HCT116 (cell line): ENCODE data around the gene RCVRN. TPM values are rescaled to one million over a fixed set of nuclear protein-coding genes. Genes with fewer than 3 reads are reported as not detected.

Source experiments
- ATAC-seq: fragments of 200-7000 bp; cut with Tn5 transposase; 2 replicates; pipeline ENCODE4 v1.9.1; 2020; ENCODE audit warnings: mild to moderate bottlenecking, moderate library complexity
- BruUV-seq: library from RNA; stranded (reverse); fragments of 400-500 nt; replicated peaks from 2 replicates; lab custom pipeline; 2021; lab: Mats Ljungman, UMichigan
- CTCF ChIA-PET: fragments of 300-600 bp; sonication (Branson Sonifier 250); formaldehyde crosslinking; loops from one replicate; lab custom pipeline; 2021; ENCODE audit warnings: antibody characterized with exemption; lab: Charles Lee
- POLR2A ChIA-PET: fragments of 300-600, 350-600 bp; sonication (Branson Sonifier 250); formaldehyde crosslinking; loops from one replicate; lab custom pipeline; 2021; ENCODE audit warnings: antibody characterized with exemption; lab: Charles Lee
- RAD21 ChIA-PET, 2 experiments: fragments of 300-600 bp; sonication (Branson Sonifier 250); formaldehyde crosslinking; loops; one replicate each; lab custom pipeline; 2023; ENCODE audit warnings: low total read pairs in 2 of 2; ENCODE audit not compliant: uncharacterized antibody in 2 of 2, unreplicated experiment in 2 of 2, low non-redundant PET in 1 of 2; lab: Charles Lee
- DNase-seq: peaks from one replicate; pipeline ENCODE4 v3.0.0-alpha.2; 2010; ENCODE audit warnings: low read depth, low spot score
- H2AFZ ChIP-seq: fragments of 200-600 bp; shearing (Covaris generic), sonication (generic); 2 replicates; pipeline ENCODE4 v1.6.1; 2017; ENCODE audit warnings: low read depth, mixed run types, mixed read lengths, antibody characterized with exemption, low read length; ENCODE audit not compliant: poor library complexity, severe bottlenecking
- H3K27ac ChIP-seq: 2 replicates; pipeline ENCODE4 v1.5.1; 2012; ENCODE audit warnings: low read depth, low read length
- H3K27me3 ChIP-seq: fragments of 200-600 bp; sonication (generic); 2 replicates; pipeline ENCODE4 v1.6.1; 2016; ENCODE audit warnings: mixed run types, low read length, mixed read lengths; ENCODE audit not compliant: insufficient read depth
- H3K36me3 ChIP-seq, 2 experiments: fragments of 200-500 bp in 1 of 2; fragments of 200-600 bp in 1 of 2; sonication (Bioruptor generic) in 1 of 2; sonication (generic) in 1 of 2; 2 replicates each; pipeline versions ENCODE4 v1.5.1 to v1.6.1; 2014 to 2016; ENCODE audit warnings: low read length in 2 of 2, inconsistent platforms in 1 of 2, mixed read lengths in 1 of 2, mixed run types in 1 of 2; ENCODE audit not compliant: insufficient read depth in 2 of 2, control insufficient read depth in 1 of 2
- H3K4me1 ChIP-seq, 2 experiments: fragments of 200-600 bp in 1 of 2; sonication (generic) in 1 of 2; 2 replicates each; pipeline versions ENCODE4 v1.5.1 to v1.6.1; 2012 to 2017; ENCODE audit warnings: low read length in 2 of 2, inconsistent platforms in 1 of 2, mild to moderate bottlenecking in 1 of 2, mixed read lengths in 1 of 2, mixed run types in 1 of 2, moderate library complexity in 1 of 2; ENCODE audit not compliant: insufficient read depth in 2 of 2, control insufficient read depth in 1 of 2
- H3K4me2 ChIP-seq: fragments of 200-600 bp; sonication (generic); 2 replicates; pipeline ENCODE4 v1.6.1; 2017; ENCODE audit warnings: mixed run types, low read length, mixed read lengths
- H3K4me3 ChIP-seq, 2 experiments: fragments of 200-600 bp in 1 of 2; sonication (generic) in 1 of 2; replicated peaks in 1 of 2; 2 replicates each; pipeline ENCODE4 v1.5.1; 2011 to 2016; ENCODE audit warnings: low read length in 2 of 2, control low read depth in 1 of 2, low read depth in 1 of 2, mild to moderate bottlenecking in 1 of 2, mixed read lengths in 1 of 2, mixed run types in 1 of 2
- H3K79me2 ChIP-seq: fragments of 200-600 bp; sonication (generic); 2 replicates; pipeline ENCODE4 v1.6.1; 2017; ENCODE audit warnings: mild to moderate bottlenecking, mixed run types, low read length, moderate library complexity, mixed read lengths; ENCODE audit not compliant: insufficient read depth
- H3K9ac ChIP-seq: fragments of 200-600 bp; sonication (generic); 2 replicates; pipeline ENCODE4 v1.6.1; 2016; ENCODE audit warnings: low read length, mixed read lengths
- H3K9me2 ChIP-seq: fragments of 200-600 bp; sonication (generic), shearing (Covaris generic); 2 replicates; pipeline ENCODE4 v1.6.1; 2017; ENCODE audit warnings: mixed run types, mild to moderate bottlenecking, moderate library complexity; ENCODE audit not compliant: insufficient read depth
- H3K9me3 ChIP-seq, 2 experiments: fragments of 200-500 bp in 1 of 2; fragments of 200-600 bp in 1 of 2; sonication (Bioruptor generic) in 1 of 2; sonication (generic) in 1 of 2; 2 replicates each; pipeline ENCODE4 v1.6.1; 2014 to 2017; ENCODE audit warnings: low read length in 2 of 2, mixed read lengths in 2 of 2, inconsistent platforms in 1 of 2, low read depth in 1 of 2, mild to moderate bottlenecking in 1 of 2, mixed run types in 1 of 2, moderate library complexity in 1 of 2; ENCODE audit not compliant: control insufficient read depth in 1 of 2, insufficient read depth in 1 of 2
- H4K20me1 ChIP-seq: fragments of 200-600 bp; sonication (generic), shearing (Covaris generic); 2 replicates; pipeline ENCODE4 v1.6.1; 2017; ENCODE audit warnings: mixed run types, mild to moderate bottlenecking, moderate library complexity; ENCODE audit not compliant: insufficient read depth
- CBX3 ChIP-seq: IDR thresholded peaks from 2 replicates; pipeline ENCODE4 v1.6.1; 2012; ENCODE audit warnings: low read depth
- CEBPB ChIP-seq: IDR thresholded peaks from 2 replicates; pipeline ENCODE4 v1.6.1; 2012; ENCODE audit warnings: low read depth
- EZH2 ChIP-seq: fragments of 200-600 bp; sonication (generic); IDR thresholded peaks from 2 replicates; pipeline ENCODE4 v1.6.1; 2017; ENCODE audit warnings: antibody characterized with exemption, mixed run types
- EZH2phosphoT487 ChIP-seq: fragments of 200-600 bp; IDR thresholded peaks from 2 replicates; pipeline ENCODE4 v1.6.1; 2018; ENCODE audit warnings: antibody characterized with exemption, borderline replicate concordance
- POLR2A ChIP-seq: IDR thresholded peaks from 2 replicates; pipeline ENCODE4 v1.7.0; 2011; ENCODE audit warnings: borderline replicate concordance; ENCODE audit not compliant: insufficient read depth, insufficient read length; ENCODE audit errors: extremely low read depth
- POLR2AphosphoS5 ChIP-seq: IDR thresholded peaks from 2 replicates; pipeline ENCODE4 v1.6.1; 2011; ENCODE audit warnings: mild to moderate bottlenecking, low read depth, low read length, moderate library complexity
- SP1 ChIP-seq: IDR thresholded peaks from 2 replicates; pipeline ENCODE4 v1.6.1; 2012; ENCODE audit warnings: low read depth
- ZNF274 ChIP-seq: fragments of 200-500 bp; sonication (Bioruptor generic); IDR thresholded peaks from 2 replicates; pipeline ENCODE4 v1.6.1; 2014; ENCODE audit warnings: mild to moderate bottlenecking, low read depth, low read length, inconsistent platforms
- intact Hi-C: fragments of 100-400 bp; cut with micrococcal nuclease; formaldehyde crosslinking; loops from 2 replicates; pipeline ENCODE4 v1.10.0; 2022
- total RNA-seq: library from RNA; stranded (reverse); gene quantifications from one replicate; pipeline ENCODE4 v1.2.1, GENCODE V29; 2021; ENCODE audit not compliant: unreplicated experiment

RCVRN gene
- total RNA-seq, 1 experiment from 2014 or later: not detected

DNA sequence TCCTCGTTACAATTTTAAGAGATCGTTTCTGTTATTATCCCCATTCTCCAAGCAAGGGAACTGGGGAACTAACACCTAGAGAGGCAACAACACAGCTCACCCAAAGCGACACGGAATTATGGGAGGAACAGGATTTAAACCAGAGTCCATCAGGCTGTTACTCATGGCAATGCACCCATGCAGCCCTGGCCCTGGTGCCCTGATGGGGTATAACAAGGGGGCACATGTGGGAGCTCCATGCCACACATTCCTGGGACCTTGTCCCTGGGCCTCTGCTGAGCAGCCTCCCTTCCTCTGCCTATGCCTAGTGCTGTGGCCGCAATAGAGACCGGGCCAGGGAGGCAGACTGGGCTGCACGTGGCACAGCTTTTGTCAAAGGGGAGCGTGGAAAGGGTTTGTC lies 13.3 kb upstream of the RCVRN start:
- CTCF ChIA-PET: no interaction called here
- Histone ChIP-seq H3K27me3 (no peaks in the 10 kb centered on the region), H3K4me3 (no peak overlapping the region), H4K20me1 (no peaks in the 10 kb centered on the region), H3K36me3 (no peaks in the 10 kb centered on the region), H2AFZ (no peak overlapping the region), H3K4me1 (no peaks in the 10 kb centered on the region), H3K79me2 (no peaks in the 10 kb centered on the region), H3K9me2 (no peaks in the 10 kb centered on the region), H3K4me2 (no peak overlapping the region), H3K9me3 (no peaks in the 10 kb centered on the region), H3K9ac (no peak overlapping the region), H3K27ac (no peak overlapping the region)
- TF ChIP-seq CEBPB (no peak), POLR2AphosphoS5 (no peak), EZH2 (no peak), CBX3 (no peak)
- DNase-seq (no peak), ATAC-seq (no peak)
- POLR2A ChIA-PET: no interaction called here
- intact Hi-C loops: no loop called here
- BruUV-seq: no TSS peak
- RAD21 ChIA-PET: no interaction called here

GRCh38 chr17:9917801-9918200 lies 12.7 kb upstream of the RCVRN start:
- ATAC-seq (no peak), DNase-seq (no peak)
- POLR2A ChIA-PET: no interaction called here
- H3K9me3 ChIP-seq: no peaks in the 10 kb centered on the region
- H3K36me3 ChIP-seq: no peaks in the 10 kb centered on the region
- H3K79me2 ChIP-seq: no peaks in the 10 kb centered on the region
- no peaks in the 10 kb centered on the region for H3K9me2 ChIP-seq
- no peak overlapping the region for H2AFZ ChIP-seq
- RAD21 ChIA-PET: no interaction called here
- no TSS peak for BruUV-seq
- H3K4me2 ChIP-seq: no peak overlapping the region
- intact Hi-C loops: no loop called here
- CTCF ChIA-PET: interaction anchor here (0.5 kb wide), 1 partner anchor 48 kb away, joined by 3 read pairs; no protein-coding TSS in a partner anchor
- H3K27me3 ChIP-seq: no peaks in the 10 kb centered on the region
- TF ChIP-seq EZH2phosphoT487 (no peak), POLR2AphosphoS5 (no peak), ZNF274 (no peak), POLR2A (no peak), SP1 (no peak)
- H3K4me1 ChIP-seq: no peaks in the 10 kb centered on the region
- no peak overlapping the region for H3K27ac ChIP-seq
- no peak overlapping the region for H3K9ac ChIP-seq
- H4K20me1 ChIP-seq: no peaks in the 10 kb centered on the region
- H3K4me3 ChIP-seq: no peak overlapping the region
